NOMO-1 treated with dmso at 0.1 percent for 144 hours (cell line): Measurements from ENCODE around the gene MMS19.
"Not testable (repeated sequence)": the region's sequence is repeated elsewhere in the genome, so short reads cannot be mapped to it uniquely, and the experiment has no call there.

Experiments used
- DNase-seq: peaks from one replicate; lab custom pipeline; 2025; ENCODE audit not compliant: unreplicated experiment; lab: John Stamatoyannopoulos, UW

MMS19 gene

GRCh38 chr10:97498076-97498840, at the start of gene MMS19:
MMS19 (minus strand) TSS chr10:97498422; CDS start chr10:97498384, 38 bp downstream.
- DNase-seq = peak; percentile 98

- DNase-seq = no peak
Measured at GRCh38 chr10:97547962-97548361, 49.7 kb upstream of the MMS19 start.

- no peak for DNase-seq
Measured at GRCh38 chr10:97547271-97547600, 49.0 kb upstream of the MMS19 start.

- DNase-seq = no peak
Measured at GRCh38 chr10:97546456-97547270, 48.4 kb upstream of the MMS19 start.

GRCh38 chr10:97543025-97543546, 44.9 kb upstream of the MMS19 start:
- DNase-seq = peak; percentile 60

GRCh38 chr10:97542169-97543024, 44.2 kb upstream of the MMS19 start:
- no peak for DNase-seq

GRCh38 chr10:97540669-97541500, 42.7 kb upstream of the MMS19 start:
- no peak for DNase-seq

GRCh38 chr10:97539523-97540200, 41.4 kb upstream of the MMS19 start:
- no peak for DNase-seq

GRCh38 chr10:97538839-97539238, 40.6 kb upstream of the MMS19 start:
- DNase-seq = no peak

GRCh38 chr10:97538411-97538810, 40.2 kb upstream of the MMS19 start:
- DNase-seq = no peak

GRCh38 chr10:97537186-97537869, 39.1 kb upstream of the MMS19 start:
- no peak for DNase-seq

- peak; percentile 14 for DNase-seq
Measured at GRCh38 chr10:97534746-97535367, 36.6 kb upstream of the MMS19 start.

- no peak for DNase-seq
Measured at GRCh38 chr10:97533888-97534287, 35.7 kb upstream of the MMS19 start.

GRCh38 chr10:97532935-97533671, 34.9 kb upstream of the MMS19 start:
- DNase-seq = no peak

GRCh38 chr10:97531401-97531986, 33.3 kb upstream of the MMS19 start:
- DNase-seq = no peak

- no peak for DNase-seq
Measured at GRCh38 chr10:97529685-97530465, 31.7 kb upstream of the MMS19 start.

GRCh38 chr10:97528876-97529275, 30.7 kb upstream of the MMS19 start:
- DNase-seq = not testable (repeated sequence)
